Esophagus muscularis mucosa (tissue), 4 donors: ENCODE data around the gene TMEM69. TPM values are rescaled to one million over a fixed set of nuclear protein-coding genes. Genes with fewer than 3 reads are reported as not detected.

Experiments
- DNase-seq: peaks from one replicate; pipeline ENCODE4 v3.0.0-alpha.2; 2017; ENCODE audit errors: extremely low spot score
- H3K27ac ChIP-seq, 4 donors: fragments of 200-600 bp; sonication (generic); replicated peaks in 1 of 4; 1 replicate in 3 of 4; 2 replicates in 1 of 4; pipeline ENCODE4 v1.5.1; 2016 to 2019; ENCODE audit warnings: mild to moderate bottlenecking in 1 of 4
- H3K27me3 ChIP-seq, 4 donors: fragments of 200-600 bp; sonication (generic); one replicate each; pipeline versions ENCODE4 v1.5.1 to v1.6.0; 2016 to 2019
- H3K36me3 ChIP-seq, 4 donors: fragments of 200-600 bp; sonication (generic); one replicate each; pipeline ENCODE4 v1.5.1; 2016 to 2019
- H3K4me1 ChIP-seq, 4 donors: fragments of 200-600 bp; sonication (generic); one replicate each; pipeline ENCODE4 v1.5.1; 2016 to 2019
- H3K4me3 ChIP-seq, 4 donors: fragments of 200-600 bp; sonication (generic); 1 replicate in 2 of 4; 2 replicates in 2 of 4; pipeline ENCODE4 v1.5.1; 2016 to 2019; ENCODE audit warnings: mild to moderate bottlenecking in 4 of 4, moderate library complexity in 1 of 4
- H3K9me3 ChIP-seq, 4 donors: fragments of 200-600 bp; sonication (generic); 1 replicate in 3 of 4; 2 replicates in 1 of 4; pipeline ENCODE4 v1.5.1; 2016 to 2019
- CTCF ChIP-seq, 3 experiments: fragments of 200-600 bp in 2 of 3; fragments of 450-650 bp in 1 of 3; sonication (generic) in 2 of 3; IDR thresholded peaks; one replicate each; pipeline ENCODE4 v1.5.1; 2017 to 2019; ENCODE audit warnings: antibody characterized with exemption in 3 of 3, mild to moderate bottlenecking in 2 of 3, moderate library complexity in 1 of 3
- EP300 ChIP-seq: sonication (generic); formaldehyde crosslinking; IDR thresholded peaks from one replicate; pipeline ENCODE4 v1.6.1; 2017; ENCODE audit warnings: antibody characterized with exemption
- POLR2A ChIP-seq: fragments of 450-650 bp; IDR thresholded peaks from one replicate; pipeline ENCODE4 v1.6.1; 2017; ENCODE audit warnings: antibody characterized with exemption, moderate library complexity, mild to moderate bottlenecking, low read depth
- POLR2AphosphoS5 ChIP-seq, 2 donors: sonication (generic); formaldehyde crosslinking; IDR thresholded peaks; one replicate each; pipeline ENCODE4 v1.6.1; 2017; ENCODE audit warnings: antibody characterized with exemption in 2 of 2
- WGBS: methylation state at CpG from one replicate; pipeline ENCODE4 v1.1.5; 2018; 5-methylcytosine and 5-hydroxymethylcytosine counted together
- intact Hi-C: fragments of 100-400 bp; cut with DNase I; formaldehyde crosslinking; loops from one replicate; pipeline ENCODE4 v1.15.1; 2023
- total RNA-seq, 4 donors: library from RNA; depleted of rRNA; stranded (reverse); fragments of >200 nt; gene quantifications; one replicate each; pipeline versions ENCODE4 v1.1.0 to v1.2.1, GENCODE V29; 2016

Gene TMEM69
- total RNA-seq, 4 donors from 2014 or later, result 18.9 to 22.5 (median 19.9) TPM

DNA sequence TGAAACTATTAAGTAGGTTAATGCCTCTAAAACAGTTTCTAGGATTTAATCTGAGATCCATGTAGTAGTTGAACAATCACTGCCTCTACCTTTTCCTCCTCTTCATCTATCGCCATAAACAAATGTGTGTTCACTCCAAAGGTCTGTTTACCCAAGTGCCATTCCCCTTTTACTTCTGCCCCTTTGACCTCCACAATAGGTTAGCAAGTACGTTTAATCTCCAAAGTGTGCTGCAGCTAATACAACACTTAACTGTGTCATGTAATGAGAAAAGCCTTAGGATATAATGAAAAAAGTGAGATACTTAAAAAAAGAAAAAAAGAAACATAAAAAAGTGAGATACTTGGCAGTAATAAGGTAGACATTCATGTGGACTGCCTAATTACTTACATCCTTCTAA, 29.8 kb upstream of the TMEM69 start:
- Histone ChIP-seq H3K27ac (no peak overlapping the region), H3K9me3 (no peaks in the 10 kb centered on the region), H3K4me3 (no peak overlapping the region), H3K27me3 (no peaks in the 10 kb centered on the region), H3K36me3 (peaks cover 56 to 79% (median 75%) of the 10 kb centered on the region in 4 donors), H3K4me1 (peaks cover 0 to 29% (median 12%) of the 10 kb centered on the region in 4 donors)
- WGBS, result 92% methylated on average over 2 of the region's 2 CpGs
- intact Hi-C loops, result no loop called here
- TF ChIP-seq EP300 (no peak), POLR2A (no peak), CTCF (IDR thresholded peaks at IDR 0.05) (no peak), POLR2AphosphoS5 (IDR thresholded peaks at IDR 0.05) (no peak)
- no peak for DNase-seq

- Histone ChIP-seq H3K9me3 (no peaks in the 10 kb centered on the region), H3K27ac (no peak overlapping the region), H3K4me3 (no peak overlapping the region), H3K27me3 (no peaks in the 10 kb centered on the region), H3K4me1 (peaks cover 0 to 29% (median 12%) of the 10 kb centered on the region in 4 donors), H3K36me3 (peaks cover 48 to 73% (median 65%) of the 10 kb centered on the region in 4 donors)
- intact Hi-C loops, result no loop called here
- DNase-seq, result no peak
- no peak for TF ChIP-seq POLR2A
- no peak for TF ChIP-seq POLR2AphosphoS5 (IDR thresholded peaks at IDR 0.05)
- TF ChIP-seq EP300, result no peak
- no peak for TF ChIP-seq CTCF (IDR thresholded peaks at IDR 0.05)
- WGBS, result 89% methylated on average over 2 of the region's 2 CpGs
Observed at GRCh38 chr1:45659222-45659621, 28.8 kb upstream of the TMEM69 start.

- Histone ChIP-seq H3K27me3 (no peaks in the 10 kb centered on the region), H3K4me1 (peaks cover 0 to 29% (median 12%) of the 10 kb centered on the region in 4 donors), H3K9me3 (no peaks in the 10 kb centered on the region), H3K4me3 (no peak overlapping the region), H3K27ac (no peak overlapping the region), H3K36me3 (peaks cover 37 to 61% (median 54%) of the 10 kb centered on the region in 4 donors)
- DNase-seq, result no peak
- WGBS, result 33% methylated on average over 2 of the region's 2 CpGs
- TF ChIP-seq POLR2AphosphoS5 (IDR thresholded peaks at IDR 0.05), result no peak
- TF ChIP-seq EP300, result no peak
- TF ChIP-seq POLR2A, result no peak
- TF ChIP-seq CTCF (IDR thresholded peaks at IDR 0.05), result no peak
- intact Hi-C loops, result no loop called here
Observed at GRCh38 chr1:45660336-45660735, 27.6 kb upstream of the TMEM69 start.

DNA sequence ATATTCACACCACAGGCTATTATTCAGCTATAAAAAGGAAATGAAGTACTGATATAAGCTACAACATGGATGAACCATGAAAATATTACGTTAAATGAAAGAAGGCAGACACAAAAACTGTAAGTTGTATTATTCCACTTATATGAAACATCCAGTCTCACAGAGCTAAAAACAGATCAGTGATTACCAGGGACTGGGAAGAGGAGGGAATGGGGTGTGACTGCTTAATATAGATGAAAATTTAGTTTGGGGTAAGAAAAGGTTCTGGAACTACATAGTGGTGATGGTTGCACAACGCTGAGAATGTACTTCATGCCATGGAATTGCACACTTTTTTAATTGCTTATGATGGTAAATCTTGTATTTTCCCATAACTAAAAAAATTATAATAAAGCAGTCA, 21.1 kb upstream of the TMEM69 start:
- TF ChIP-seq EP300, result no peak
- TF ChIP-seq CTCF (IDR thresholded peaks at IDR 0.05), result no peak
- no peak for TF ChIP-seq POLR2AphosphoS5 (IDR thresholded peaks at IDR 0.05)
- TF ChIP-seq POLR2A, result no peak
- no peak overlapping the region for H3K27ac ChIP-seq
- no peak overlapping the region for H3K4me3 ChIP-seq
- H3K36me3 ChIP-seq, result peaks cover 0 to 4% (median 0%) of the 10 kb centered on the region in 4 donors
- 85% methylated on average over 2 of the region's 2 CpGs for WGBS
- intact Hi-C loops, result no loop called here
- H3K27me3 ChIP-seq, result no peaks in the 10 kb centered on the region
- DNase-seq, result no peak
- peaks cover 41 to 56% (median 51%) of the 10 kb centered on the region in 4 donors for H3K4me1 ChIP-seq
- H3K9me3 ChIP-seq, result no peaks in the 10 kb centered on the region
